Endothelial cell of umbilical vein (primary cell): ENCODE results near the gene DMXL2. TPM values are rescaled to one million over a fixed set of nuclear protein-coding genes. Genes with fewer than 3 reads are reported as not detected.

ENCODE experiments used
- BruUV-seq: library from RNA; stranded (reverse); fragments of 400-500 nt; replicated peaks from 2 replicates; lab custom pipeline; 2021; lab: Mats Ljungman, UMichigan
- CTCF ChIA-PET: fragments of 300-600, 350-600 bp; sonication (Branson Sonifier 250); formaldehyde crosslinking; loops from one replicate; lab custom pipeline; 2021; ENCODE audit warnings: antibody characterized with exemption, inconsistent platforms; lab: Charles Lee
- POLR2A ChIA-PET: fragments of 300-600, 350-600 bp; sonication (Branson Sonifier 250); formaldehyde crosslinking; loops from one replicate; lab custom pipeline; 2021; ENCODE audit warnings: antibody characterized with exemption, inconsistent platforms; lab: Charles Lee
- DNase-seq: peaks from one replicate; pipeline ENCODE4 v3.0.0-alpha.2; 2011; ENCODE audit warnings: low read depth, low spot score
- FAIRE-seq: peaks from 2 replicates; lab custom pipeline; 2011; peaks lifted over from hg19 to GRCh38; lab: Jason Lieb, UNC
- H2AFZ ChIP-seq: 2 replicates; pipeline ENCODE4 v1.6.0; 2012; ENCODE audit warnings: low read depth, low read length, control low read depth, inconsistent platforms
- H3K27ac ChIP-seq: 2 replicates; pipeline ENCODE4 v1.5.1; 2011; ENCODE audit warnings: low read depth, mild to moderate bottlenecking, control low read depth, low read length, moderate library complexity; ENCODE audit not compliant: insufficient read depth
- H3K27me3 ChIP-seq, 2 experiments: 2 replicates each; pipeline versions ENCODE4 v1.6.0 to v1.6.1; 2011; ENCODE audit warnings: low read length in 2 of 2, mixed read lengths in 1 of 2; ENCODE audit not compliant: control insufficient read depth in 2 of 2, insufficient read depth in 2 of 2
- H3K36me3 ChIP-seq, 2 experiments: 2 replicates in 1 of 2; 3 replicates in 1 of 2; pipeline ENCODE4 v1.5.1; 2011; ENCODE audit warnings: low read length in 2 of 2, mild to moderate bottlenecking in 1 of 2, moderate library complexity in 1 of 2; ENCODE audit not compliant: control insufficient read depth in 2 of 2, insufficient read depth in 2 of 2; ENCODE audit errors: extremely low read depth in 1 of 2
- H3K4me1 ChIP-seq: 3 replicates; pipeline ENCODE4 v1.5.1; 2011; ENCODE audit warnings: mild to moderate bottlenecking, low read length; ENCODE audit not compliant: control insufficient read depth, insufficient read depth; ENCODE audit errors: extremely low read depth
- H3K4me2 ChIP-seq: 2 replicates; pipeline ENCODE4 v1.6.1; 2011; ENCODE audit warnings: low read length, control low read depth, mixed read lengths; ENCODE audit not compliant: insufficient read depth
- H3K4me3 ChIP-seq, 3 experiments: fragments of 200-600 bp in 1 of 3; sonication (generic), shearing (Covaris generic) in 1 of 3; replicated peaks in 1 of 3; 2 replicates each; pipeline ENCODE4 v1.5.1; 2011 to 2016; ENCODE audit warnings: control low read depth in 3 of 3, low read length in 3 of 3, mild to moderate bottlenecking in 2 of 3, inconsistent platforms in 1 of 3, low read depth in 1 of 3, moderate library complexity in 1 of 3; ENCODE audit not compliant: insufficient read depth in 1 of 3
- H3K79me2 ChIP-seq: 2 replicates; pipeline ENCODE4 v1.6.0; 2012; ENCODE audit warnings: low read length, inconsistent platforms; ENCODE audit not compliant: control insufficient read depth, insufficient read depth
- H3K9ac ChIP-seq: replicated peaks from 2 replicates; pipeline ENCODE3; 2011; ENCODE audit warnings: low read length, control low read depth; ENCODE audit not compliant: insufficient read depth; ENCODE audit errors: extremely low read depth
- H3K9me1 ChIP-seq: replicated peaks from 3 replicates; pipeline ENCODE4 v1.6.0; 2011; ENCODE audit warnings: mild to moderate bottlenecking, low read length; ENCODE audit not compliant: control insufficient read depth, insufficient read depth; ENCODE audit errors: extremely low read depth
- H3K9me3 ChIP-seq: replicated peaks from 2 replicates; pipeline ENCODE4 v1.5.1; 2012; ENCODE audit warnings: low read length, inconsistent platforms; ENCODE audit not compliant: control insufficient read depth, insufficient read depth
- H4K20me1 ChIP-seq: replicated peaks from 2 replicates; pipeline ENCODE3; 2011; ENCODE audit warnings: mild to moderate bottlenecking, low read length; ENCODE audit not compliant: control insufficient read depth, insufficient read depth; ENCODE audit errors: extremely low read depth
- CTCF ChIP-seq, 2 donors: IDR thresholded peaks; 1 replicate in 1 of 2; 2 replicates in 1 of 2; pipeline ENCODE4 v1.5.1; 2011; ENCODE audit warnings: low read length in 2 of 2, mild to moderate bottlenecking in 2 of 2, moderate library complexity in 2 of 2, control low read depth in 1 of 2, inconsistent platforms in 1 of 2, low read depth in 1 of 2; ENCODE audit not compliant: insufficient read depth in 1 of 2; ENCODE audit errors: extremely low read depth in 1 of 2
- EZH2 ChIP-seq: IDR thresholded peaks from 2 replicates; pipeline ENCODE4 v1.6.1; 2012; ENCODE audit warnings: borderline replicate concordance, low read depth, mild to moderate bottlenecking, moderate library complexity, low read length, inconsistent platforms; ENCODE audit not compliant: severe bottlenecking
- FOS ChIP-seq: IDR thresholded peaks from 2 replicates; pipeline ENCODE4 v1.6.1; 2011; ENCODE audit warnings: mild to moderate bottlenecking, low read length, moderate library complexity, borderline replicate concordance; ENCODE audit not compliant: insufficient read depth
- GATA2 ChIP-seq: IDR thresholded peaks from 2 replicates; pipeline ENCODE4 v1.7.0; 2011; ENCODE audit warnings: low read depth, mild to moderate bottlenecking, moderate library complexity, mixed read lengths, low read length; ENCODE audit not compliant: insufficient read length, insufficient read depth
- JUN ChIP-seq: IDR thresholded peaks from 2 replicates; pipeline ENCODE4 v1.6.1; 2011; ENCODE audit warnings: borderline replicate concordance, low read depth; ENCODE audit not compliant: insufficient read length, insufficient read depth
- MAX ChIP-seq: IDR thresholded peaks from 2 replicates; pipeline ENCODE4 v1.6.1; 2011; ENCODE audit not compliant: insufficient read depth, insufficient read length
- MYC ChIP-seq: IDR thresholded peaks from one replicate; pipeline ENCODE4 v1.6.1; 2011; ENCODE audit warnings: mild to moderate bottlenecking, low read depth, low read length
- POLR2A ChIP-seq: IDR thresholded peaks from 2 replicates; pipeline ENCODE4 v1.6.1; 2012; ENCODE audit warnings: low read depth, mild to moderate bottlenecking, control low read depth, low read length
- POLR2AphosphoS5 ChIP-seq: IDR thresholded peaks from 2 replicates; pipeline ENCODE4 v1.6.1; 2012; ENCODE audit warnings: low read depth, mild to moderate bottlenecking, control low read depth, low read length, moderate library complexity; ENCODE audit not compliant: insufficient read depth
- dilution Hi-C: fragments of 300-500 bp; cut with MboI; formaldehyde crosslinking; loops from one replicate; pipeline ENCODE4 v1.15.0; 2019; ENCODE audit warnings: low sequenced_read_pairs; ENCODE audit not compliant: extremely low pct_ligation_motif_present
- intact Hi-C: fragments of 100-400 bp; cut with micrococcal nuclease; formaldehyde crosslinking; loops from one replicate; pipeline ENCODE4 v1.10.0; 2022
- polyA plus RNA-seq, 4 experiments: library from polyadenylated mRNA; depleted of rRNA in 3 of 4; stranded (reverse) in 3 of 4; unstranded in 1 of 4; fragments of >200 nt; gene quantifications; 2 replicates each; pipeline versions ENCODE4 v1.2.1 to v1.2.3, GENCODE V29; 2011 to 2012; ENCODE audit warnings: missing spikeins in 1 of 4
- total RNA-seq: library from RNA; stranded (reverse); gene quantifications from 2 replicates; pipeline ENCODE4 v1.2.3, GENCODE V29; 2021

DMXL2 gene
- total and polyA plus RNA-seq, 2 donors (not counting 3 experiments of a cell fraction or from before 2014, with no cell fraction given), result 6.3 to 10.8 TPM

GRCh38 chr15:51405693-51406523 is 216.7 kb downstream of the DMXL2 start:
- BruUV-seq, result no TSS peak
- TF ChIP-seq POLR2A, result no peak
- no peak for TF ChIP-seq MAX
- no peak for TF ChIP-seq POLR2AphosphoS5
- TF ChIP-seq MYC, result no peak
- no peak for TF ChIP-seq JUN
- no peak for TF ChIP-seq GATA2
- TF ChIP-seq EZH2, result no peak
- TF ChIP-seq CTCF (IDR thresholded peaks at IDR 0.05; ENCODE audit: extremely low read depth in 1 of 2, insufficient read depth in 1 of 2, low read depth in 1 of 2, low read length in 2 of 2), result no peak
- no peak for TF ChIP-seq FOS
- DNase-seq, result no peak
- no peak overlapping the region for H3K27ac ChIP-seq
- no peaks in the 10 kb centered on the region for H3K36me3 ChIP-seq
- H4K20me1 ChIP-seq, result no peaks in the 10 kb centered on the region
- intact Hi-C loops, result no loop called here
- peaks cover 41 to 55% of the 10 kb centered on the region in 2 experiments for H3K27me3 ChIP-seq
- dilution Hi-C loops, result no loop called here
- no peak overlapping the region for H3K4me2 ChIP-seq
- no peaks in the 10 kb centered on the region for H3K9me3 ChIP-seq
- POLR2A ChIA-PET, result interaction anchor here (0.6 kb wide), 1 partner anchor 19 kb away, joined by 4 read pairs; no protein-coding TSS in a partner anchor
- no peak overlapping the region for H2AFZ ChIP-seq
- no peak overlapping the region for H3K9ac ChIP-seq
- H3K9me1 ChIP-seq, result no peaks in the 10 kb centered on the region
- FAIRE-seq, result no peak
- H3K4me1 ChIP-seq, result no peaks in the 10 kb centered on the region
- no peak overlapping the region for H3K4me3 ChIP-seq
- CTCF ChIA-PET, result interaction anchor here (1.1 to 6.0 kb wide), 3 partner anchors 10 to 125 kb away, joined by 3 to 55 read pairs (median 4); no protein-coding TSS in a partner anchor
- H3K79me2 ChIP-seq, result no peaks in the 10 kb centered on the region
